HG02938 (cell line): ENCODE measurements around the gene EYA2.
"Not testable (repeated sequence)": the region's sequence is repeated elsewhere in the genome, so short reads cannot be mapped to it uniquely, and the experiment has no call there.

Experiments
- ATAC-seq: cut with Tn5 transposase; IDR thresholded peaks from one replicate; pipeline ENCODE4 v1.9.1; 2021; ENCODE audit warnings: mild to moderate bottlenecking, moderate library complexity; ENCODE audit not compliant: unreplicated experiment

The EYA2 gene, protein sequence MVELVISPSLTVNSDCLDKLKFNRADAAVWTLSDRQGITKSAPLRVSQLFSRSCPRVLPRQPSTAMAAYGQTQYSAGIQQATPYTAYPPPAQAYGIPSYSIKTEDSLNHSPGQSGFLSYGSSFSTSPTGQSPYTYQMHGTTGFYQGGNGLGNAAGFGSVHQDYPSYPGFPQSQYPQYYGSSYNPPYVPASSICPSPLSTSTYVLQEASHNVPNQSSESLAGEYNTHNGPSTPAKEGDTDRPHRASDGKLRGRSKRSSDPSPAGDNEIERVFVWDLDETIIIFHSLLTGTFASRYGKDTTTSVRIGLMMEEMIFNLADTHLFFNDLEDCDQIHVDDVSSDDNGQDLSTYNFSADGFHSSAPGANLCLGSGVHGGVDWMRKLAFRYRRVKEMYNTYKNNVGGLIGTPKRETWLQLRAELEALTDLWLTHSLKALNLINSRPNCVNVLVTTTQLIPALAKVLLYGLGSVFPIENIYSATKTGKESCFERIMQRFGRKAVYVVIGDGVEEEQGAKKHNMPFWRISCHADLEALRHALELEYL

DNA sequence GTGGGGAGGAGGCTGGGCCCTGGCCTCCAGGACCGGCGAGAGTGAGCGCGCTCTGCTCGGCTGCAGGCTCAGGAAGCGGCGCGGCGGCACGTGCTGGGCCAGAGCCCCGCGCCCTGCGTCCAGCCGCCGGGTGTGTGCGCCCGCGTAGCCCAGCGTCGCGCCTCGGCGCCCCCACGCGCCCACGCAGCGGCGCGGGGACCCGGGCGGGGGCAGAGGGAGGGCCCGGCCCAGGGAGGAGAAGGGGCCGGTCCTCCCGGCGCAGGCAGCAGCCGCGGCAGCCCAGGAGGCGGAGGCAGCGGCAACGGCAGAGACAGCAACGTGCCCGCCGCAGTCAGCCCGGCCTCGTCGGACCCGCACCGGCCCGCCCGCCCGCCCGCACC, at the start of gene EYA2:
TSS of gene EYA2 (plus strand) at position 265 of the 380 bp plus-strand sequence. CDS start 95,168 bp downstream, outside the sequence.
- ATAC-seq = no peak

DNA sequence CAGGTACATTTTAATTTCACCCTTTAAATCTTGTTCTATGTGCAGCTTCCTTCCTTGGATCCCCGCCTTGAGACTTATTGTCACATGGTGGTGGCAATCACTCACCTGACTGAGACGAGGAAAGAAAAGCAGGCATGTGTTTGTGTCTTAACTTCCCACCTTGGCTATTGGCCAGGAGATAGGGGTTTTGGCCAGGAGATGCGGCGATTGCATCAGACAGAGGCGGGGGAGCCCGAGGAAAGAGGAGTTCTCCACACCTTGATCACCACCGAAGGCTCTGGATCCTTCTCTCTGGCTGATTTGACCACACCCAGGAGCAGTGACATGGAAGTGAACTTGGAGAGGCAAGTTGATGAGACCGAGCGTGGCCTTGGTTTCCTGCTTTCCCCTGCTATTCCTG, 49.7 kb upstream of the EYA2 start:
- ATAC-seq = no peak

DNA sequence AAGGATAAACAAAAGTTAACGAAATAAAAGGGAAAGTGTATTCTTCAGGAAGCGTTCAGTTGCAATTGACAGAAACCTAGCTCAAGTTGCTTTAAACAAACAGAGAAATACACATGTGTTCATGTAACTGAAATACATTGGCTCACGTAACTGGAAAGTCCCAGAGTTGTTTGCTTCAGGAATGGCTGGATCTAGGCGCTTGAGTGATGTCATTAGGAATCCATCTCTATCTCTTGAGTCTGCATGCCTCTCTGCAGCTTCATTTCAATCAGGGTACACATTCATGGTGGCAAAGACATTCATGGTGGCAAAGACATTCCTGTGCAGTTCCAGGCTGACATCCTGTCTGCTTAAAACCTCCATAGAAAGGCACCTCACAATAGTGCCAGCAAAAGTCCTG, 45.4 kb upstream of the EYA2 start:
- ATAC-seq = no peak

DNA sequence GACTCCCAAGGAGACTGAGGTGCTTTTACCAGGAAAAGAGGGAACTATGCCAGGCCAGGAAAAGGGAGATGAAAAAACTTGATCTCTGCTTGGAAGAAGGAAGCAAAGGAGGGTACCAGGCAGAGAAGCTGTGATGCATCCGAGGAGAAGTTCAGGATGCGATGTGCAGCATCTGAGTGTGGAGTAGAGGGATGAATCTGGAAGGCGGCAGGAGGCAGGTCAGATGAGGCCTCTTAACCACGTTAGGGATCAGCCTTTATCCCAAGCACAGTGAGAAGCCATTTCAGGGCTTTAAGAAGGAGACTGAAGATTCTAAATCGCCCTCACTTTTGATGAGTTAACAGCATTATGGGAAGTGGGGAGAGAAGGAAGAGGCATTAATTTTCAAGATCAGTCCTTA, 44.9 kb upstream of the EYA2 start:
- ATAC-seq = no peak

DNA sequence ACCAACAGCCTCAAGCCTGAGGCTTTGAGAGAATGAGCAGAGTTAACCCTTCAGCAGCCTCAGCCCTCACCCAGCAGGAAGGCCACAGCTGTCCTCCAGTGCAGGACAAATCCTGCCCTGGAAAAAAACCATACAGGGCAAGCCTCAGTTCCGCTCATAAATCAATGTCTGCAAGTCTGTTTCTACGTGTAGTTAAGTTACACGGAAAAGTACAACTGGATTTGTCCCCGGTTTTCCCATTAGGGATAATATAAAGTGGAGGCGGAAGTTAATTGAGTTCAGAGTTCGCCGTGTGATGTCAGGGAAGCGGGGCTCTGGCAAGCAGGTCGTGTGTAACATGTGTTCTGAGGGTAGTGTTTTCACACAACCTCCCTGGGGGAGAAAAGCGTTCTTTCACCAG, 44.2 kb upstream of the EYA2 start:
- no peak for ATAC-seq

DNA sequence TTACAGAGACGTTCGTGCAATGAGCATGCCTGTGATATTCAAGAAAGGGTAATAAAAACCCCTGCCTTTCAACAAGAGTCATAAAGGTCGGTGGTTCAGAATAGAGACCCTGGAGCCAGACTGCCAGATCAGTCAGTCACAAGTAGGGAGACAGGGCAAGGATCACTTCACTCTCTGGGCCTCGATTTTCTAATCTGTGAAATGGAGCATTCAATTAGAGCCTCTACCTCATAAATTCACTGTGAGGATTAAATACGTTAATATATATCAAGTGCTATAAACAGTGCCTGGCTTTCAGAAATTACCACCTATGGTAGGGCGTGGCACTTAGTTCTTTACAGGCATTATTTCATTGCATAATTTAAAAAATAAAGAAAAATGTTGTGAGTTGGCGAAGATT, 43.7 kb upstream of the EYA2 start:
- ATAC-seq = no peak

DNA sequence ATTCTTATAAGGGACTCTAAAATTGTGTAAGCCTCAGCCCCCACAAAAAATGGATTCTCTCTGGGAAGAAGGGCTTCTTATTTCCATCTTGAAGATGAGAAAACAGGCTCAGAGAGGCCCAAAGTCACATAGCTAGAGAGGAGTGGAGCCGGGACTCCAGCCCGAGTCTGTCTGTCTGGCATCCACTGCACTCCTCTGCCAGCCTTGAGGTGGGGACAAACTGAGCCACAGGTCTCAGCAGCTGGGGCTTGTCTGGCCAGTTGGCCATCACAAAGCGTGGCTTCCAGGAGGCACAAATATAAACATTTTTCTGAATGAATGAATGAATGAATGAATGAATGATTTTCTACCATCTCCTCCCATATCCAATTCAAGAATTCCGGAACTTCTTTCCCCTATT, 42.9 kb upstream of the EYA2 start:
- ATAC-seq = no peak

DNA sequence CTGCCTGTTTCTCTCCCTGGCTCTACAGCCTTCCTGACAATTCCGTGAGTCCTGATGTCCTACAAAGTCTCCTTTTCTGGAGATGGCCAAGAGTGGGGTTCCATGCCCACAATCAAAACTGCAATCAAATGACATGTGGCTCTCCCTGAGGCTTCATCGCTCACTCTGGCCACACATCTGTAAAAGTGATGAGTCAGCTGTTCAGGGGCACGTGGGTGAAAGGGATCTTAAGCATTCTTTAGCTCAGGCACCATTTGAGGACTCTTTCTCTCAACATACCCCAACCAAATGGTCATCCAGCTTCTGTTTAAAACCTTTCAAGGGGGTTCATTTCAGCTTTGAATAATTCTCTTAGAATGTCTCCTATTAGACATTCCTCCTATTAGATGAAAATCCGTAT, 42.3 kb upstream of the EYA2 start:
- no peak for ATAC-seq

DNA sequence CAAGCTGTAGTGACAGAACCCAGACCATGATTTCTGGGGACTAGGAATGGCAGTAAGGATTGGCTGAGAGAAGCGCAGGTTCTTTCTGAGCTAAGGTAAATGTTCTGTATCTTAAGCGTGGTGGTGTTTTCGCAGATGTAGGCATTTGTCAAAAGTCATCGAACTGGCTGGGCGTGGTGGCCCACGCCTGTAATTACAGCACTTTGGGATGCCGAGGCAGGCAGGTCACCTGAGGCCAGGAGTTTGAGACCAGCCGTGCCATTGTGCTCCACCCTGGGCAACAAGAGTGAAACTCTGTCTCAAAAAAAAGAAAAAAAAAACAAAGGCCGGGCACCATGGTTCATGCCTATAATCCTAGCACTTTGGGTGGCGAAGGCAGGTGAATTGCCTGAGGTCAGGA, 40.7 kb upstream of the EYA2 start:
- ATAC-seq = no peak

DNA sequence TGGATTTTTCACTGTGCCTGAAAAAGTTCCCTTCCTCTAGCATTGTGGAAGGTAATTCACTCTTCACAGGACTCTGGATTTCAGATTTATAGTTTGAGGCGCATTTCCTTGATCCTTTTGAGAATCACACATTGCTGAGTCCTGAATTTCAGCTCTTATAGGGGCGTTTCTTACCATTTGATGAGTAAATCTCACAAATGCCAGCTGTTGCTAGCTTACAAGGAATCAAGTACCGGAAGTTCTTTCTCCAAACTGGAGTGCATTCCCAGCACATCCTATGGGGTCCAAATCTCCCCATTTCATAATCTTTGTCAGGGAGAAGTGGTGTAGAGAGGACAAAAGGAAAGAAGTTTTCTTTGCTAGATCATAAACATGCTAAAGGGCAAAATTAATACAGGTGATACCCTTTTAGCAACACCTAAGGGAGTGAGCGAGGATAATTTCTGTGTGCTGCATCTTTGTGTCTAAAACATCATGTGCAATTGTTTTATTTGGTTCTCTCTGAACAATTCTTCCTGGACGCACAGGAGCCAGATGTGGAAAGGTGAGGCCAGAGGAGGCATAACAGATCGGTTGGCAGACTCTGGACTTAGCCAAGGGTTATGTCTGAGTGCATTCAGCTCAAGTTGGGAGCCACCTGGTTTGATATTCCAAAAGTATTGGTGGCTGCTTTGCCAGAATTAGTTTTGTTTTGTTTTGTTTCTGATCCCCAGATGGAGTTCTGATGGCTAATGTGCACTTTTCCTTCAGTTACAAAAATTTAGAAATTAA, 37.4 kb upstream of the EYA2 start:
- no peak for ATAC-seq

DNA sequence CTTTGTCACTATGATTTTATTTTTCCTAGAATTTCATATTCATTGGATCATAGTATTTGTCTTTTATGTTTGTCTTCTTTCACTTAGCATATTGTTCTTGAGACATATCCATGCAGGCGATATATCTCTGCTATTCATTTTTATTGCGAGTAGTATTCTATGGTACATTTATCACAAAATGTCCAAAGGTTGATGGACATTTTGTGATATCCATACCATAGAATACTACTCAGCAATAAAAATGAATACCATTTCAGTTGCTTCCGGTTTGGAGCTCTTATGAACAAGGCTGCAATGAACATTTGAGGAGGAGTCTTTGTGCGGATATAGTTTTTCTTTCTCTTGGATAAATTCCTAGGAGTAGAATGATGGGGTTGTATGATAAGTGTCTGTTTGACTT, 28.8 kb upstream of the EYA2 start:
- no peak for ATAC-seq

DNA sequence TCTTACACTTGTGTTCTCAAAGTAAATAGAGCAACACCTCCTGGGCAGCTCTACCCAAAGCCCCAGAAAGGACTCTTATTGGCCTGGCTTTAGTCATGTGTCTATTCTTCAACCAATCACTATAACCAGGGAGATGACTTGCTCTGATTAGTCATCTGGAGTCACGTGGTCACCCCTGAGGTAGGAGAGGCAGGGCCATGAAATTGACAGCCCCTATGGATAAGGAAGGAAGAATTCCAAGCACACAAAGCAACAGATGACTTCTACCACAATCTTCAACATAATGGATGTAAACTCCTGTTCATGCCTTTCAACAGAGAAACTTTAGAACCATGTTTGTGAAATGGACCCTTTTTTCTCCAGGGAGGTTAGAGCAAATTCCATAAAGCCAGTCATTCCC, 24.6 kb upstream of the EYA2 start:
- no peak for ATAC-seq

DNA sequence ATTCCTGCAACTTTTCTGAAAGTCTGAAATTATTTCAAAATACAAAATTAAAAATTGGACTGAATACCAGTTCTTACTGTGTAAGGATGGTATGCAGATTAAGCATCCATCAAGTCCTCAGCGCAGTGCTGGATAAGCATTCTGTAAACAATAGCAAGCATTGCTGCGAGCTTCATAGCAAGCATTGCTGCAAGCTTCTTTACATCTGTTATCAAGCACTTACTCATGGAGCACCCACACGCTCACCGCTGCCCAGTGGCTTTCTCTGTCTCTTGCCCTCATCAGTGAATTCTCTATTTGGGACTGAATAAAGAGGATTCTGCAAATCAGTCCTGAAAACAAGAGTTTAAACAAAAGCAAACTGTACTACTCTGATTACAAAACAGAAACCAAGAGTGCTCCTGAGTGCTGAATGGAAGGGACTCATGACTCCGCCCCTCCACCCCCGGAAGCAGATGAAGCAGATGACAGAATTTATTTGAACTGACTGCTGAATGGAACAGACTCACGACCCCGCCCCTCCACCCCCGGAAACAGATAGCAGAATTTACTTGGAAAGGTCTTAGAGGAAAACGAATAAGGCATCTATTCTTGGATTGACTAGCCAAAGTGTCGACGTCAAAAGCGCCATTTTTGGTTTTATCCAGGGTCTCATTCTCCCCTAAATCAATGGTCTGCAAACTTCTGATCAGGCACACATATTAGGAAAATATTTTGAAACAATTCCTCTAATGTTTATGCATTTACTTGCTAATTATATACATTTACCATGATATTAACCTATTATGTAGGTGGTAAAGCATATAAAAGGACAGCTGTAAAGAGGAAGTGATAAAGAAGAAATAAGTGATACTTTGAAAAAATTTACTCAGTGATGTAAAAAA, 22.1 kb upstream of the EYA2 start:
- no peak for ATAC-seq

DNA sequence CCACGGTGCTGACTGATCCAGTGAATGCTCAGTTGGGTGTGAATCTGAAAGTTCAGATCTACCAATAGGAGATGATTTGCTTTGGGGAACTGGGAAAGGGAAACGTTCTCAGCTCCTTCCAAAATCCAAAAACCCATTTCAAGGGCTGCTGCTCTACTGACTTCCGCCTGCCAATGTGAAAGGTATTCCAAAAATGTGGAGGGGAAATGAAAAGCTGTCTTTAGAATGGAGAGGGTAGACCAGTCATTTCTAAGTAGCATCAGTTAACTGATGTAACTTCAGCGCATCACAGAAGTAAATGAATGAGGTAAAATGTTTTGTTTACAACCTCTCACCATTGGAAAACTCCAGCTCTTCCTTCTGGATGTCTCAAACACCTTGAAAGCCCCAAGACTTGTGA, 19.6 kb upstream of the EYA2 start:
- ATAC-seq = no peak

DNA sequence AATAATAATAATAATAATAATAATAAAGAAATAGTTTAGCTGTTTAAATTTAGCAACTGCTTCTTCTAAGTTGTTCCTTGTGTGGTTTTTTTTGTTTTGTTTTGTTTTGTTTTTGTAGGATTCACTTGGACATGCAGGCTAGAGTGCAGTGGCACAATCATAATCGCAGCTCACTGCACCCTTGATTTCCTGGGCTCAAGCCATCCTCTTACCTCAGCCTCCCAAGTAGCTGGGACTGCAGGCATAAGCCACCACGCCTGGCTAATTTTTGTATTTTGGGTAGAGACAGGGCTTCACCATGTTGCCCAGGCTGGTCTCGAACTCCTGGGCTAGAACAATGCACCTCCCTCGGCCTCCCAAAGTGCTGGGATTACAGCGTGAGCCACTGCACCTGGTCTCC, 15.3 kb upstream of the EYA2 start:
- no peak for ATAC-seq

DNA sequence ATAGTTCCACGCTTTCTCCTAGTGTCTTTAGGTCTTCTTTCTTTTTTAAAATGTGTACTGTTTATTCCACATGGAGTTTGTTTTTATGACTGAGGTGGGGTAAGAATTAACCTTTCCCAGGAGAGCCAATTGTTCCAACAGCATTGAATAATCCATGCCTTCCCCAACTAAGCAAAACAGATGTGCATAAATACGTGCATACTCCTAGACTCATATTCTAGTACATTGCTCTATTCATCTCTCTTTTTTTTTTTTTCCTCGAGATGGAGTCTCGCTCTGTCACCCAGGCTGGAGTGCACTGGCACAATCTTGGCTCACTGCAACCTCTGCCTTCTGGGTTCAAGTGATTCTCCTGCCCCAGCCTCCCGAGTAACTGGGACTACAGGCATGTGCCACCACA, 14.7 kb upstream of the EYA2 start:
- ATAC-seq = not testable (repeated sequence)

DNA sequence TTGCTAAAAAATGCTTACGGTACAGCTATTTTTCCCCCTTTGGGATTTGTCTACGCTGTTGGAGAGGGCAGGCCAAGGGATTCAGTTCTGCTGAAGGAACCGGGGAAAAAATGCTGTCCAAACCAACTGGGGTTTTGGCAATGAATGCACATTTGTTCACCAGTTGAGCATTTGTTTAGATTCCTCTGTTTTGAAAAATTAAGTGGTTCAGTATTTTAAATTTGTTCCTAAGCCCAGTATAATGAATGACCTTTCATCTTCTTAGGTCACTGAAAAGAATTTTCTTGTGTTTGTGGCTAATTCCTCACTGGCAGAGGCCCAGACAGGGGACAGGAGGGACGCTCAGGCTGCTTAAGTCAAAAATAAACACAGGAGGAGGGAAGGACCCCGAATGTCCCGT, 10.8 kb upstream of the EYA2 start:
- no peak for ATAC-seq

DNA sequence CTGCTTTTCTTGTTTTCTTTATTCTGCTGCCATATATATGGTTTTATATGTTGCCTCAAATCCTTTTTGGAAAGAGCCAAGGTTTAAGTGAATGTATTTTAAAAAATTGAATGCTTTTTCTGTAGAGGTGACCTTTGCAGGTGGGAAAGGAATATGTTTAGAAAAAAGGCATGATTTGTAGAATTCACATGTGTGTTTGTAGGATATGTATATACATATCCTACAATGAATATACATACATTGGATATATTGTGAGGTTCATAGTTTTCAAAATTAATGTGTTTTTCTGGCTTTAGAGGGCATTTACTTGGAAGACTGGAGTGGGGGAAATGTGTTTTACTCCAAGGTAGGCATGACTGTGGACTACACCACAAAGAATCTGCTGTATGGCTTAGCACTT, 4.0 kb upstream of the EYA2 start:
- ATAC-seq = no peak

DNA sequence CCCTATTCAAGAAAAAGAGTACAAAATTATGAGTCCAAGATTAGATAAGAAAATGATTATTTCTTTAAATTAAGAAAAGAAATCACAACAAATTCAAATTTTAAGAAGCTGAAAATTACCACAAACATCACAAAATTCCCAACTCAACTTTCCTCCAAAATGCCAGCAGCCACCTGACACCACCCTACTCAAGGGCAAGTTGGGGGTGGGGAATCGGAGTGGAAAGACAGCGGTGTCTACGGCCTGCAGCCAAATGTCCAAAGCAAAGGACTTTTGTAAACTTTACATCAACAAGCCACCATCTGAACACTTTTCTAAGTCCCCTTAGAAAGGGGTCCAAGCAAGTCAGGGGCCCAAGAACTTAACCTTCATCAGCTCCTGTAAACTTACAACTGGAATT, 1.6 kb upstream of the EYA2 start:
- no peak for ATAC-seq

DNA sequence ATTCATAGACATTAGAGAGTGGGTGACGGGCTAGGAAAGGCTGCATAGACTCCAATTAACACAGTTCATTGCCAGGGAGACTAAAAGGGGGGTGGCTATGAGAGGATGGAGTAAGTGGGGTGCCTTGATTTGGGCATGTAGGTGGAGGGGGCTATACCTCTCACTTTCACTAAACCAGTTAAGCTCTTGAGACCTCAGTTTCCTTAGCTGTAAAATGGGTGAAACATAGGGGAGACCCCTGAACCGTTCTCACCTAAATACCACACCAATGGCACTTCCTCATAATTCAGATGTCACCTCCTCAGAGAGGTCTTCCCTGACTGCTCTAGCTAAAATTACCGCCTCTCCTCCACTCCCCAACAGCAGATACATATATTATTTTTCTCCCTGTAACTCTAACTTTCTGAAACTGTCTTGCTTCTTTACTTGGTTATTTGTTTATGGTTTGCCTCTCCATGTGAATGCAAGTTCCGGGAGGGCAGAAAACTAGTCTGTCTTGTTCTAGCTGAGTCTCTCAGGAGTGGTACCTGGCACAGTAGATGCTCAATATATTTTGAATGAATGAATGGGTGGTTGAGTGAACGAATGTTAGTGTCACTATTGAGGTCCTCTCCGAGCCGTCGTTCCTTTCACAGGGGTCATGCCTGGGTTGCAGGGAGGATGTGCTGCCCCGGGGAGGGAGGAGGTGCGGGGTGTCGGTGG, 615 bp upstream of the EYA2 start:
- ATAC-seq = no peak
